Uterus (tissue), 2 donors: ENCODE data around the gene DEXI.

Source experiments
- POLR2A ChIP-seq, 2 donors: fragments of 450-650 bp; IDR thresholded peaks; one replicate each; pipeline ENCODE4 v1.6.1; 2016; ENCODE audit warnings: antibody characterized with exemption in 2 of 2, mild to moderate bottlenecking in 1 of 2, moderate library complexity in 1 of 2
- TF ChIP-seq, protein P1 (sequence below), 4 experiments: fragments of 200-600 bp in 2 of 4; fragments of 450-650 bp in 2 of 4; sonication (generic) in 2 of 4; IDR thresholded peaks; one replicate each; pipeline ENCODE4 v1.5.1; 2016 to 2019; ENCODE audit warnings: antibody characterized with exemption in 4 of 4, mild to moderate bottlenecking in 2 of 4, moderate library complexity in 1 of 4

DNA sequence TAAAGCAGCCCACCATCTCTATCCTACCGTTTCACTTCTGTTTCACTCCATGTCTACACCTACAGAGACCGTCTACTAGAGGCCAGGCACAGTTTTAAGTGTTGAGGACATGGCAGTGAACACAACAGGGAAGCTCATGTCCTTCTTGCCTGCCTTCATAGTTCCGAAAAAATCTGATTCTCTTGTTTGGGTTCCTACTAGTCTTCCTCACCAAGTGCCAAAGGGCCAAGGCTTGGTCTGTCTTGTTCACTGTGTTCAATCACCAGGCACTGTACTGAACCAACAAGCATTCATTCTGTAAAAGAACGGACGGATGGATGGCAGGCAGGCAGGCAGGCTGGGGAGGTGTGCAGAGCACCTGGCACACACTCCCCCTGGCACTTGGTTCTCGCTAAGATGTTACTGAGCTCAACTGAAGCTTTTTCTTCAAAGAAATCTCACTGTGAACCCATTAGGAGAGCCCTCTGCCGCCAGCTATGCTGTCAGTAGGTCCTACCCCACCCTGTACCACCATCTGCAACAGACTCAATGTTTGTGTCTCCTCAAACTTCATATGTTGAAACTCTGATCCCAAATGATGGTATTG lies 2.5 kb downstream of the DEXI start:
- TF ChIP-seq, protein P1, sequence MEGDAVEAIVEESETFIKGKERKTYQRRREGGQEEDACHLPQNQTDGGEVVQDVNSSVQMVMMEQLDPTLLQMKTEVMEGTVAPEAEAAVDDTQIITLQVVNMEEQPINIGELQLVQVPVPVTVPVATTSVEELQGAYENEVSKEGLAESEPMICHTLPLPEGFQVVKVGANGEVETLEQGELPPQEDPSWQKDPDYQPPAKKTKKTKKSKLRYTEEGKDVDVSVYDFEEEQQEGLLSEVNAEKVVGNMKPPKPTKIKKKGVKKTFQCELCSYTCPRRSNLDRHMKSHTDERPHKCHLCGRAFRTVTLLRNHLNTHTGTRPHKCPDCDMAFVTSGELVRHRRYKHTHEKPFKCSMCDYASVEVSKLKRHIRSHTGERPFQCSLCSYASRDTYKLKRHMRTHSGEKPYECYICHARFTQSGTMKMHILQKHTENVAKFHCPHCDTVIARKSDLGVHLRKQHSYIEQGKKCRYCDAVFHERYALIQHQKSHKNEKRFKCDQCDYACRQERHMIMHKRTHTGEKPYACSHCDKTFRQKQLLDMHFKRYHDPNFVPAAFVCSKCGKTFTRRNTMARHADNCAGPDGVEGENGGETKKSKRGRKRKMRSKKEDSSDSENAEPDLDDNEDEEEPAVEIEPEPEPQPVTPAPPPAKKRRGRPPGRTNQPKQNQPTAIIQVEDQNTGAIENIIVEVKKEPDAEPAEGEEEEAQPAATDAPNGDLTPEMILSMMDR (IDR thresholded peaks at IDR 0.05) = no peak
- no peak for TF ChIP-seq POLR2A (IDR thresholded peaks at IDR 0.05)
